DND-41 (cell line): ENCODE results near the gene PTPRD.

ENCODE experiments used
- ATAC-seq: fragments of 200-7000 bp; cut with Tn5 transposase; 3 replicates; pipeline ENCODE4 v1.9.1; 2021; ENCODE audit warnings: low read depth; ENCODE audit not compliant: insufficient read depth
- DNase-seq: peaks from one replicate; pipeline ENCODE4 v3.0.0-alpha.2; 2020
- H2AFZ ChIP-seq: 2 replicates; pipeline ENCODE4 v1.6.0; 2012; ENCODE audit warnings: low read depth, low read length
- H3K27ac ChIP-seq: 2 replicates; pipeline ENCODE4 v1.5.1; 2012; ENCODE audit warnings: low read length, inconsistent platforms
- H3K27me3 ChIP-seq: fragments of 200-600 bp; sonication (generic); 2 replicates; pipeline ENCODE4 v1.6.0; 2012; ENCODE audit warnings: low read length, mild to moderate bottlenecking, inconsistent platforms; ENCODE audit not compliant: insufficient read depth, poor library complexity
- H3K36me3 ChIP-seq: 2 replicates; pipeline ENCODE4 v1.5.1; 2012; ENCODE audit warnings: low read length, inconsistent platforms; ENCODE audit not compliant: insufficient read depth
- H3K4me1 ChIP-seq: 2 replicates; pipeline ENCODE4 v1.5.1; 2012; ENCODE audit warnings: mild to moderate bottlenecking, low read length; ENCODE audit not compliant: insufficient read depth
- H3K4me2 ChIP-seq: 2 replicates; pipeline ENCODE4 v1.6.0; 2012; ENCODE audit warnings: mild to moderate bottlenecking, moderate library complexity, low read length, inconsistent platforms; ENCODE audit not compliant: insufficient read depth
- H3K4me3 ChIP-seq, 2 experiments: fragments of 200-600 bp in 1 of 2; shearing (Covaris generic) in 1 of 2; 2 replicates each; pipeline ENCODE4 v1.5.1; 2012 to 2016; ENCODE audit warnings: inconsistent platforms in 2 of 2, low read length in 2 of 2, mild to moderate bottlenecking in 2 of 2, low read depth in 1 of 2, moderate library complexity in 1 of 2
- H3K79me2 ChIP-seq: 2 replicates; pipeline ENCODE4 v1.6.0; 2012; ENCODE audit warnings: low read length, inconsistent platforms; ENCODE audit not compliant: insufficient read depth
- H3K9ac ChIP-seq: 2 replicates; pipeline ENCODE4 v1.6.0; 2012; ENCODE audit warnings: low read depth, mild to moderate bottlenecking, inconsistent platforms, low read length, moderate library complexity
- H3K9me3 ChIP-seq: 2 replicates; pipeline ENCODE4 v1.5.1; 2012; ENCODE audit warnings: low read length, moderate library complexity, mild to moderate bottlenecking, inconsistent platforms; ENCODE audit not compliant: insufficient read depth, severe bottlenecking
- H4K20me1 ChIP-seq: 2 replicates; pipeline ENCODE4 v1.6.0; 2012; ENCODE audit warnings: low read length; ENCODE audit not compliant: insufficient read depth
- CTCF ChIP-seq: IDR thresholded peaks from 2 replicates; pipeline ENCODE4 v1.5.1; 2012; ENCODE audit warnings: borderline replicate concordance, low read length, moderate library complexity, mild to moderate bottlenecking; ENCODE audit not compliant: poor library complexity, severe bottlenecking; ENCODE audit errors: extremely low read depth
- EZH2 ChIP-seq: IDR thresholded peaks from 3 replicates; pipeline ENCODE4 v1.6.1; 2012; ENCODE audit warnings: borderline replicate concordance, low read depth, mild to moderate bottlenecking, moderate library complexity, low read length, inconsistent platforms; ENCODE audit not compliant: severe bottlenecking

PTPRD gene

DNA sequence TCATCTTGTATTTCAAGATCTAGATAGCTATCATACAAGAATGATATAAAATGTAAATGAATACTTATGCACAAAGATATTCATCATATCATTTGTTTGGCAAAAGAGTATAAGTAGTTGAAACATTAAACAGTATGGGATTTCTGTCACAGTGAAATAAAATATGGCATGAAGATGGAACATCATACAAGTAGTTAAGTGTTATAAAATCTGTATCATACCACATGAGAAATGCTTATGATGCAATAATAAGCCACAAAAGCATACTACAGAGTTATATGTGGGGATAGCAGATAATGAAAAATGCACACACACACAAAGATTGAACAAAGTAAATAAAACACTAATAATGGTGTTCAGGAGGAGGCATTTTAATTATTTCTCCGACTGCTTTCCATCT is 1975.2 kb downstream of the PTPRD start:
- TF ChIP-seq CTCF = no peak
- no peak for TF ChIP-seq EZH2
- DNase-seq (no peak), ATAC-seq (no peak)
- no peak overlapping the region for H3K4me3 ChIP-seq
- no peaks in the 10 kb centered on the region for H3K9me3 ChIP-seq
- no peaks in the 10 kb centered on the region for H3K79me2 ChIP-seq
- no peak overlapping the region for H3K27ac ChIP-seq
- H3K27me3 ChIP-seq = no peaks in the 10 kb centered on the region
- H2AFZ ChIP-seq = no peak overlapping the region
- no peaks in the 10 kb centered on the region for H3K36me3 ChIP-seq
- H3K4me2 ChIP-seq = no peak overlapping the region
- H3K9ac ChIP-seq = no peak overlapping the region
- H4K20me1 ChIP-seq = no peaks in the 10 kb centered on the region
- no peaks in the 10 kb centered on the region for H3K4me1 ChIP-seq

- no peak overlapping the region for H3K9ac ChIP-seq
- H3K36me3 ChIP-seq = no peaks in the 10 kb centered on the region
- no peaks in the 10 kb centered on the region for H3K9me3 ChIP-seq
- no peaks in the 10 kb centered on the region for H4K20me1 ChIP-seq
- TF ChIP-seq EZH2 (no peak), CTCF (no peak)
- H3K27ac ChIP-seq = no peak overlapping the region
- no peak overlapping the region for H3K4me2 ChIP-seq
- H3K27me3 ChIP-seq = no peaks in the 10 kb centered on the region
- H2AFZ ChIP-seq = no peak overlapping the region
- ATAC-seq (no peak), DNase-seq (no peak)
- H3K4me1 ChIP-seq = no peaks in the 10 kb centered on the region
- H3K79me2 ChIP-seq = no peaks in the 10 kb centered on the region
- H3K4me3 ChIP-seq = no peak overlapping the region
These were observed 1979.0 kb downstream of the PTPRD start for GRCh38 chr9:8633784-8634183.

DNA sequence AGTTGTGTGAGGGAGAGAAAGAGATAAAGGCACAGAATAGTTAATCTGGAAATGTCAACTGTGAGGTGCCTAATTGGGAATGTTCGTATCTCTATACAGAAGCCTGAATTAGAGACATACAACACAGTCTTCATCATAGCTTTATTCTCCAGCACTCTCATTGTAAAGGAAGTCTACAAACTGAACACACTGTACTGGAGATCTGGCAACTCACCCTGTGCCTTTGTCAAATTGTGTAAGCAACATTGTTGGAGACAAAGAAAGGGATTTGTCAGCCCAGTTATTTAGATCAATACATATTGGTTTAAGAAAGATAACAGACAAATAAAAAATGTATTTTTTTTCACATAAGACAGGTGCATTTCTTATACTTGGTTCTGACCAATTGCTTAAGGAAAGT is 1980.3 kb downstream of the PTPRD start:
- Histone ChIP-seq H2AFZ (no peak overlapping the region), H3K4me2 (no peak overlapping the region), H3K36me3 (no peaks in the 10 kb centered on the region), H4K20me1 (no peaks in the 10 kb centered on the region), H3K9ac (no peak overlapping the region), H3K79me2 (no peaks in the 10 kb centered on the region), H3K9me3 (no peaks in the 10 kb centered on the region), H3K4me1 (no peaks in the 10 kb centered on the region), H3K27me3 (no peaks in the 10 kb centered on the region), H3K27ac (no peak overlapping the region), H3K4me3 (no peak overlapping the region)
- ATAC-seq (no peak), DNase-seq (no peak)
- TF ChIP-seq EZH2 (no peak), CTCF (no peak)

DNA sequence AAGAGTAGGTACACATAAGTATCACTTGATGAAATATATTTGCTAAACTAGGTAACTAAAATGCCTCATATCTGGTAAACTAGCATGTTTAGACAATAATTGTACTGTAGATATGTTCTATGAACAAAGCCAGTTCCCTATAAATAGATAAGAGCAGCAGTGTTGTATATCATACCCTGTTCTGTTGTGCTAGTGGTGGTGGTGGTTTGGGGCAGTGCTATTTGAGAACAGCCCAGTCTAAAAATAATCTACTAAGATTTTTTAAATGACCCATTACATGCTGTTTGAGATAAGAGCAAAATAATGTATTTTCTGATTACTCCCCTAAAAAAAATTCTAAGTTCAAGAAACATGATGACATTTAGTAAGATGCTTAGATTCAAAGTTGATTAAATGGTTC is 1984.0 kb downstream of the PTPRD start:
- Histone ChIP-seq H3K9me3 (no peaks in the 10 kb centered on the region), H3K27me3 (no peaks in the 10 kb centered on the region), H3K9ac (no peak overlapping the region), H3K36me3 (no peaks in the 10 kb centered on the region), H3K79me2 (no peaks in the 10 kb centered on the region), H3K4me1 (no peaks in the 10 kb centered on the region), H3K4me3 (no peak overlapping the region), H3K27ac (no peak overlapping the region), H3K4me2 (no peak overlapping the region), H2AFZ (no peak overlapping the region), H4K20me1 (no peaks in the 10 kb centered on the region)
- ATAC-seq = no peak
- DNase-seq = no peak
- TF ChIP-seq EZH2 = no peak
- no peak for TF ChIP-seq CTCF
